Measurements from ENCODE around the gene TGFBR2. TPM values are rescaled to one million over a fixed set of nuclear protein-coding genes. Genes with fewer than 3 reads are reported as not detected.

Gene TGFBR2
- polyA plus RNA-seq, 1 experiment = 61.0 TPM

DNA sequence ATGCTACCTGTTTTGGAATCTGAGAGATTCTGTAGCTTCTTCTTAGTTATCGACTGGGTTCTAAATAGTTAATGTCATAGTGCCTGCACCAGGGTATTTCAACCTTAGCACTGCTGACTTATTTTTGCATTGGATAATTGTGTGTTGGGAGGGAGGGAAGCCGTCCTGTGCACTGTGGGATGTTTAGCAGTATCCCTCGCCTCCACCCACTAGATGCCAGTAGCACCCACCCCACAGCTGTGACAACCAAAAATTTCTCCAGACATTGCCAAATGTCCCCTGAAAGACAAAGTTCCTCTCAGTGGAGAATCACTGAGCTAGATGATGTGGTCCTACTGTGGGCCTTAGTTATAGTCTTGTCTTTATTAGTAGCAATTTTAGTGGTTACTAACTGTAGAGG is 88.3 kb downstream of the TGFBR2 start:
- TF ChIP-seq CTCF (IDR thresholded peaks at IDR 0.05; ENCODE audit: insufficient read depth, low read depth, low read length) = no peak
- POLR2A ChIA-PET = no interaction called here
- CTCF ChIA-PET = interaction anchor here (2.5 to 5.6 kb wide), 5 partner anchors 10 to 652 kb away, joined by 10 to 43 read pairs (median 26); partner anchors contain the start of gene TGFBR2
- Histone ChIP-seq H3K4me3 (ENCODE audit: low read depth, low read length) (no peak overlapping the region), H3K27me3 (ENCODE audit: control insufficient read depth, insufficient read depth, low read length) (no peaks in the 10 kb centered on the region), H3K36me3 (ENCODE audit: control insufficient read depth, insufficient read depth, low read length) (peaks cover 9% of the 10 kb centered on the region)
- no peak for DNase-seq (ENCODE audit: low read depth)

DNA sequence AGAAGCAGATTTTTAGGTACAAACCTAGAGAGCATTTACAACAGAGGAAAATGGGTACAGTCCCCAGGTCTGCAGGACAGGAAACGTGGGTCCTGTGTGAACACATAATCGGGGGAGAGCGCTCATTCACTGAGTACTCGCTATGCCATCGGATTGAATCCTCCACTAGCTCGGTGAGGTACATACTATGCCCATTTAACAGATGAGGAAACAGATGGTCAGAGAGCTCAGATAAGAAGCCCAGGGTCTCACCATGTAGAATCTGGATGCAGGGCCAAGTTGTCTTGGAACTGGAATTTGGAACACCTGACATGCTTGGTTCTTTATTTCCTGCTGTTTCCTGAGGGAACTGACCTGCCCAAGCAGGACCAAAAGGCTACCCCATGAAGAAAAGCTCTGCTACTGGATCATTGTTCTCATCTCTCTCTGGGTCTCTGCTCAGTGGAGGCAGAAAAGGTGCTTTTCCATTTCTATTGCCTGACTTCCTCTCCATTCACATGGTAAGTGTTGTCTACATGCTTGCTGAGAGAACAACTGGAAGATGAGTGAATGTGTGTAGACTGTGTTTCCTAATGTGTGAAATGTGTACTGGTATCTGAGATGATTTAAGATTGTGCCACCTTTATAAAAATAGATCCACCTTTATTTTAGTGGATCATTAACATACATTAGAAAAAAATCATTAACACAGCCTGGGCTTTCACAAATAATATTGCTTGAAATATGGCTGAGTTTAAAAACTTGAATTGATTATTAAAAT is 89.1 kb downstream of the TGFBR2 start:
- CTCF ChIA-PET = interaction anchor here (1.4 to 5.6 kb wide), 3 partner anchors 497 to 646 kb away, joined by 3 to 43 read pairs (median 6); no protein-coding TSS in a partner anchor
- POLR2A ChIA-PET = no interaction called here
- peaks cover 9% of the 10 kb centered on the region for H3K36me3 ChIP-seq (ENCODE audit: control insufficient read depth, insufficient read depth, low read length)
- H3K27me3 ChIP-seq (ENCODE audit: control insufficient read depth, insufficient read depth, low read length) = no peaks in the 10 kb centered on the region
- no peak for TF ChIP-seq CTCF (IDR thresholded peaks at IDR 0.05; ENCODE audit: insufficient read depth, low read depth, low read length)
- no peak overlapping the region for H3K4me3 ChIP-seq (ENCODE audit: low read depth, low read length)
- DNase-seq (ENCODE audit: low read depth) = no peak

DNA sequence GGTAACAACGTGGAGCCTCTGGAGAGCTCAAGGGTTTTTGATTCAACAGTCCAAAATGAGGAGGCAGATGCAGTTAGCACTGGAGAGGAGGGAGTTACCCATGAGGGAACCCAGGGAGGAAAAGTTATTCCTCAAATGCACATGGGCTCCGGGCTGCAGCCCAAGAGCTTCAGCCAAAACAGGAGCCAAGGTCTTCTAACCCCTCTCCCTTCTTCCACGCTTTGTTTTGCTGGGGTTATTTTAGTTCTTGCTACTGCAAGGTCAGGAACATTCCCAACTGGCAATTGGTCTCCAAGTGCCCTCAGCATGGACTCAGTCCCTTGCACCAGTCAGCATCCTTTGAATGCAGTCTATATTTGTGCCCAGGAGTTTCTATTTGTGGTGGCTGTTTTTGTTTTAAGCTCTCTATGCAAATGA is 90.0 kb downstream of the TGFBR2 start:
- Histone ChIP-seq H3K4me3 (ENCODE audit: low read depth, low read length) (no peak overlapping the region), H3K27me3 (ENCODE audit: control insufficient read depth, insufficient read depth, low read length) (no peaks in the 10 kb centered on the region), H3K36me3 (ENCODE audit: control insufficient read depth, insufficient read depth, low read length) (peaks cover 4% of the 10 kb centered on the region)
- ChIA-PET POLR2A (no interaction called here), CTCF (interaction anchor here (0.8 to 5.6 kb wide), 5 partner anchors 18 to 654 kb away, joined by 3 to 43 read pairs (median 3); no protein-coding TSS in a partner anchor)
- DNase-seq (ENCODE audit: low read depth) = no peak
- TF ChIP-seq CTCF (IDR thresholded peaks at IDR 0.05; ENCODE audit: insufficient read depth, low read depth, low read length) = no peak

GRCh38 chr3:30696896-30697295 is 90.5 kb downstream of the TGFBR2 start:
- ChIA-PET POLR2A (no interaction called here), CTCF (interaction anchor here (0.8 to 5.6 kb wide), 4 partner anchors 17 to 654 kb away, joined by 3 to 43 read pairs (median 4); no protein-coding TSS in a partner anchor)
- peaks cover 2% of the 10 kb centered on the region for H3K36me3 ChIP-seq (ENCODE audit: control insufficient read depth, insufficient read depth, low read length)
- no peak overlapping the region for H3K4me3 ChIP-seq (ENCODE audit: low read depth, low read length)
- no peak for DNase-seq (ENCODE audit: low read depth)
- TF ChIP-seq CTCF (IDR thresholded peaks at IDR 0.05; ENCODE audit: insufficient read depth, low read depth, low read length) = no peak
- H3K27me3 ChIP-seq (ENCODE audit: control insufficient read depth, insufficient read depth, low read length) = no peaks in the 10 kb centered on the region

GRCh38 chr3:30698549-30698948 is 92.1 kb downstream of the TGFBR2 start:
- TF ChIP-seq CTCF (IDR thresholded peaks at IDR 0.05; ENCODE audit: insufficient read depth, low read depth, low read length) = no peak
- no peaks in the 10 kb centered on the region; the same call in 1 of the 2 replicates for H3K36me3 ChIP-seq (ENCODE audit: control insufficient read depth, insufficient read depth, low read length)
- CTCF ChIA-PET = interaction anchor here (0.9 to 1.7 kb wide), 2 partner anchors 500 to 584 kb away, joined by 3 to 4 read pairs; no protein-coding TSS in a partner anchor
- H3K27me3 ChIP-seq (ENCODE audit: control insufficient read depth, insufficient read depth, low read length) = no peaks in the 10 kb centered on the region
- DNase-seq (ENCODE audit: low read depth) = no peak
- no peak overlapping the region for H3K4me3 ChIP-seq (ENCODE audit: low read depth, low read length)
- POLR2A ChIA-PET = no interaction called here

Measured in BJ (cell line).